ENCODE results near the gene CACNA1B.
"Not testable (repeated sequence)": the region's sequence is repeated elsewhere in the genome, so short reads cannot be mapped to it uniquely, and the experiment has no call there.

The CACNA1B gene

DNA sequence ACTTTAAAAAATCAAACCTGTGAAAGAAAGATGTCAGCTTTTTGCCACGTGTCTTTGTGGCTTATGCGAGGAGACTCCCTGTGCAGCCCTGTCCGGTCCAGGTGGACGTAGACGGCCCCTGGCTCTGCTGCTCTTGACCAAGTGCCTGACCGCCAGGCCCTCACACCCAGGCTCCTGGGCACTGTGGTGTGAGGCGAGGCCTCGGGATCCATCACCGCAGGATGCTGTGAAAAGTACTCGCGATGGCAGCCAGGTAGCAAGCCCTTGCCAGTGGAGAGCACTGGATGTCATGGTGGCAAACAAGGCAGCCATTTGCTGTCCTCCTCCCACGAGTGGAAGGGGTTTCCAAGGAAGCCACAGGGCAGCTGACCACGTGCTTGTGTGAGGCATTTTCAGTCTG lies 245.1 kb downstream of the CACNA1B start:
- FAIRE-seq = no peak
- DNase-seq (ENCODE audit: insufficient read length, low spot score) = no peak

DNA sequence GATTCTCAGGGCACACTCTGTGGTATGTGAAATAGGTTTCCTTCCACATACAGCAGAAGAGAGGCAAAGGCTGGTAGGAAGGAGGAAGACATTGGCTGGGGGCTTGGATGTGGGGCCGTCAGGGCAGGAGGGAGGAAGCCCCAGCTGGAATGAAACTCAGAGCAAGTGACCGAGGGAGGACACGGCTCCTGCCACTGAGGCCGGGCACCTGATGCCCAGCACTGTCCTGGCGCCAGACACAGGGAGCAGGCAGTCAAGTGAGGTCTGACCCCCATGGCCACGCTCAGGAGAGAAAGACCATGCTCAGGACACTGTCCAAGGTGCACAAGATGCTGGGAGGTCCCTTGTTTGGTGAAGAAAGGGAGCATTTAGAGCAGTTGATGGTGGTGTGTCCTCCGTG lies 245.5 kb downstream of the CACNA1B start:
- no peak for DNase-seq (ENCODE audit: insufficient read length, low spot score)
- FAIRE-seq = no peak

DNA sequence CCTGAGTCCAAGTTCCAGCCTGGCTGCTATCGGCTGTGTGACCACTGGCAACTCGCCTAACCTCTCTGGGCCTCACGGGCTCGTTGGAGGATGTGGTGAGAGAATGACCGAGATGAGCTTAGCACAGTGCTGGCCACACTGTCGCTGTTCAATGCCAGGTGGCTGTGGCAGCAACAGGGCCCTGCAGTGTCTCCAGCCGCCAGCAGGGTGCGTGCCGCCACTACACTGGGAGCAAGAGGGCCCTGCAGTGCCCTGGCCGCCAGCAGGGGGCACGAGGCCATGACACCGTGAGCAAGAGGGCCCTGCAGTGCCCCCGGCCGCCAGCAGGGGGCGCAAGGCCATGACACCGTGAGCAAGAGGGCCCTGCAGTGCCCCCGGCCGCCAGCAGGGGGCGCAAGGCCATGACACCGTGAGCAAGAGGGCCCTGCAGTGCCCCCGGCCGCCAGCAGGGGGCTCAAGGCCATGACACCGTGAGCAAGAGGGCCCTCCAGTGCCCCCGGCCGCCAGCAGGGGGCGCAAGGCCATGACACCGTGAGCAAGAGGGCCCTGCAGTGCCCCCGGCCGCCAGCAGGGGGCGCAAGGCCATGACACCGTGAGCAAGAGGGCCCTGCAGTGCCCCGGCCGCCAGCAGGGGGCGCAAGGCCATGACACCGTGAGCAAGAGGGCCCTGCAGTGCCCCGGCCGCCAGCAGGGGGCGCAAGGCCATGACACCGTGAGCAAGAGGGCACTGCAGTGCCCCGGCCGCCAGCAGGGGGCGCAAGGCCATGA lies 248.7 kb downstream of the CACNA1B start:
- DNase-seq (ENCODE audit: insufficient read length, low spot score); FAIRE-seq: not testable (repeated sequence)

DNA sequence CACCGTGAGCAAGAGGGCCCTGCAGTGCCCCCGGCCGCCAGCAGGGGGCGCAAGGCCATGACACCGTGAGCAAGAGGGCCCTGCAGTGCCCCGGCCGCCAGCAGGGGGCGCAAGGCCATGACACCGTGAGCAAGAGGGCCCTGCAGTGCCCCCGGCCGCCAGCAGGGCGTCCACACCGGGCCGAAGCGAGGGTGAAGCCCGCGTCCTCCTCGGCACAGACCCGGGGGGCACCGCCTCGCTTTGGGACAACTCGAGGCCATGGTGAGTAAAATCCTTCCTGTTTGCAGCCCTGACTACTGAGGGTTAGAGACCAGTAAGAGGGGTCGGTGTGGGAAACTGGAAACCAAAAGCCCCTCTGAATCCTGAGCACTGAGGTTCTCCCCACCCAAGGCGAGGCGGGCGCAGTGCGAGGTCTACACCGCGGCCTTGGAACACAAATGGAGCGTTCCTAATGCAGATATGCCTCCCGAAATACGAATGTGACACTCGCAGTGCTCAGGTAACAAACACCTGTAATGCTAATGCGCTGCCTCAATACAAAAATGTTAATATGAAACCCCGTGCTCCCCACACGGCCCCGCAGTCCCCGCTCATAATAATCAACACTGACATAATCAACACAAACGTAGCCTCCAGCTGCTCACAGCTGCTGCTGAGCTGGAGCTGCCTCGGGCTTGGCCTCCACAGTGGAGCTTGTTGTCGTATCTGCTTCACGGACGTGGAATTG lies 249.4 kb downstream of the CACNA1B start:
- not testable (repeated sequence) for DNase-seq (ENCODE audit: insufficient read length, low spot score); FAIRE-seq

DNA sequence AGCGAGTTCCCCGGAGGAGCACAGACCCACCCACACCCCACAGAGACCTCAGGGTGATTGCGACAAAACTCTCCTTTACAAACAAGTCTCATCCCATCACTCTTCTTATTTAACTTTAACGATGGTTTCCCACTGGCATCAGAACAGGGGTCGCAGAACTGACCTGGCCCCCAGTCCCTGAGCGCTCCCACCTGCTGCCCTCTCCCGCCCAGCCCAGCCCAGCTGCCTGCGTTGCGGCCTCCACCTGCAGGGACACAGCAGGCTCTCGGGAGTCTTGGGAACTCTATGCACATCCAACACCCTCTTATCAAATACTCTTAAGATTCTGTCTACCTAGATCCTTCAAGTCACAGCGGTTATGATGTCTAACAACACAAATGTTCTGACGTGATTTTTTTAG lies 250.4 kb downstream of the CACNA1B start:
- DNase-seq (ENCODE audit: insufficient read length, low spot score); FAIRE-seq: not testable (repeated sequence)

DNA sequence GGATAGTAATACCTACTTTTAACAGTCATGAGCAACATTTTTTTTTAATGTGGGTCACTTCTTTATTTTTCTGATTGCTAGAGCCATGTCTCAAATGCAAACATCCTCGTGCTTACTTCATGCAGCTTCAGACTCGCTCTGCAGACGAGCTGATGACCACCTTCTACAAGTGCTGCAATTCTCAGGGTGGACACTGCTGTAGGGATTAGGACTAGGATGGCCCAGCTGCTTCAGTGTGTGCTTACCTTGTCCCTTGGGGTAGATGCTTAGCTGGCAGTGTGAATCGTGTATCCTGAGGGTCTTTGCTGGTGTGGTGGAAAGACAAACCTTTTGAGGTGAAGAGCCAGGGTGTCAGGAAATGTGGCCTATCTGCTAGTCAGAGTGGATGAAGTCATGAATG lies 251.7 kb downstream of the CACNA1B start:
- not testable (repeated sequence) for DNase-seq (ENCODE audit: insufficient read length, low spot score); FAIRE-seq

DNA sequence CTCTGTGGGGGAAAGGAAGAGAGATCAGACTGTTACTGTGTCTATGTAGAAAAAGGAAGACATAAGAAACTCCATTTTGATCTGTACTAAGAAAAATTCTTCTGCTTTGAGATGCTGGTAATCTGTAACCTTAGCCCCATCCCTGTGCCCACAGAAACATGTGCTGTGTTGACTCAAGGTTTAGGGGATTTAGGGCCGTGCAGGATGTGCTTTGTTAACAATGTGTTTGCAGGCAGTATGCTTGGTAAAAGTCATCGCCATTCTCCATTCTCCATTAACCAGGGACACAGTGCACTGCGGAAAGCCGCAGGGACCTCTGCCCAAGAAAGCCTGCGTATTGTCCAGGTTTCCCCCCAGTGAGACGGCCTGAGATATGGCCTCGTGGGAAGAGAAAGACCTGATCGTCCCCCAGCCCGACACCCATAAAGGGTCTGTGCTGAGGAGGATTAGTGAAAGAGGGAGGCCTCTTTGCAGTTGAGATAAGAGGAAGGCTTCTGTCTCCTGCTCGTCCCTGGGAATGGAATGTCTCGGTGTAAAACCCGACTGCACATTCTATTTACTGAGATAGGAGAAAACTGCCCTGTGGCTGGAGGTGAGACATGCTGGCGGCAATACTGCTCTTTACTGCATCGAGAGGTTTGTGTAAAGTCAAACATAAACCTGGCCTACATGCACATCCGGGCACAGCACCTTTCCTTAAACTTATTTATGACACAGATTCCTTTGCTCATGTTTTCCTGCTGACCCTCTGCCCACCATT lies 255.5 kb downstream of the CACNA1B start:
- DNase-seq (ENCODE audit: insufficient read length, low spot score); FAIRE-seq: not testable (repeated sequence)

DNA sequence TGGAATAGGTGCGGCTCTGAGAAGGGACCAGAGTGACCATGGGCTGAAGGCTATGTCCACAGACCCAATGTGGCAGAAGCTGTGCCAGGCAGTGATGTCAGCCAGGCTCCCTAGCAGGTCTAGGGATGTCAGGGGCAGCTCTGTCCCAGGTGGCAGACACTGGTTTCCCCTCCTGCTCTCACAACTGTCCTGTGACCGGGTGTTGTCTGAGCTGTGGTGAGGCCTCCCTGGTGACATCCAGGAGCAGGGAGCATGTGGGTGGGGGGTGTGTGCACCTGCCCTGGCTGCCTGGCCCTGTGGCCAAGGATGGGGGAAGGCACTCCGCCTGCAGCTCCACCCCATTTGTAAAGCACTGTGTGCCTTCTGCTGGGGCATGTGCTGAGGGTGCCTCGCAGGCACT lies 257.0 kb downstream of the CACNA1B start:
- FAIRE-seq; DNase-seq (ENCODE audit: insufficient read length, low spot score): not testable (repeated sequence)

DNA sequence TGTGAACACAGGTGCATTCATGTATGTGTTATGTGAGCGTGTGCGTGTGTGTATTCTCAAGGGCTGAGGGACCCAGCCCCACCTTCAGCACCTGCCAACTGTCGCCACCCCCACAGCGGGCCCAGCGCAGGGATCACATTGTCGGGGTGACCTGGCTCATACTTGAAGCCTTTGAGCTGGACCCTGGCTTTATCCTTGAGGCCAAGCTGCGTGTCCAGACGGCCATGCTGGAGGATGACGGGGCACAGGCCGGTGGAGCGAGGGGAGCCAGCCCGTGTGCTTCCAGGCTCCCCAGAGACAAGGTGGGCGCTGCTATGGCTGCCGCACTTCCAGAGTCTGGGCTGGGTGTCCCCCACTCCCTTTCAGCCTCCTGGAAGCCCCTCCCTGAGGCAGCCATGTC lies 261.5 kb downstream of the CACNA1B start:
- DNase-seq (ENCODE audit: insufficient read length, low spot score); FAIRE-seq: not testable (repeated sequence)

DNA sequence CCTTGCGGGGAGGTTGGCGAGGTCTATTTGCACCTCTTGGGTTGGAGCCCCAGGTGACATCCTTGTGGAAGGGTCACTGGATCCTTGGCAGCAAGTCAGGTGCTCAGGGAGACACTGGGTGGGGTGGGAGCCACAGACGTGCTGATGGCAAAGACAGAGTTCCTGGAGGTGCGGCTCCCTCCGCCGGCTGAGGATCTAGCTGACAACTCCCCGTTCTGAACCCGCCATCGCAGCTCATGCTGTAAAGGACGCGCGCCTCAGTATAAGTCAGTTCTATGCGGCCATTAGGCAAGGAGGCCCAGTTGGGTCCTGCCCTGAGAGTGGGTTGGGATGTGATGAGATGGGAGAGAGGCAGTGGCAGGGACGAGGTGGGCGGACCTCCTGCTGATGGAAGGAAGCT lies 263.4 kb downstream of the CACNA1B start:
- DNase-seq (ENCODE audit: insufficient read length, low spot score); FAIRE-seq: not testable (repeated sequence)

DNA sequence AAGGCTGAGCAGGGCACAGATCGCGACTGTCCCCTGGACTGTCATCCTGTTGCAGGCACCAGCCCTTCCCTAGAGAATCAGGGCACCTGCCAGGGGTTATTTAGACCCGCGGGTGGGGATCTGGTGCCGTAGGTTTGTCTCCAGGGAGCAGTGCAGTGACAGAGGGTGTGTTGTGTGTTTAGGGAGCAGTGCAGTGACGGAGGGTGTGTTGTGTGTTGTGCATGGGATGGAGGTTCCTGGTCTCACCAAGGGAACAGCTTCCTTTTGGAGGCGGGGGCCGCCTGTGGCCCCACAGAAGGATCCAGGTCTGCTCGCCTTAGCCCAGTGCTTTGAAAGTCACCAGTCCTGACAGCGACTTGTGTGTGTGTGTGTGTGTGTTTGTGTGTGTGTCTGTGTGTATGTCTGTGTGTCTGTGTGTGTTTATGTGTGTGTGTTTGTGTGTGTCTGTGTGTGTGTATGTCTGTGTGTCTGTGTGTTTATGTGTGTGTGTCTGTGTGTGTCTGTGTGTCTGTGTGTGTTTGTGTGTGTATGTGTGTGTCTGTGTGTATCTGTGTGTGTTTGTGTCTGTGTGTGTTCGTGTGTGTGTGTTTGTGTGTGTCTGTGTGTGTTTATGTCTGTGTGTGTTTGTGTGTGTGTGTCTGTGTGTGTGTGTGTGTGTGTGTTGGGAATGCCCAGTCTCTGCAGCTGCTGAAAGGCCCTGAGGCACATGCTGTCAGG lies 265.1 kb downstream of the CACNA1B start:
- DNase-seq (ENCODE audit: insufficient read length, low spot score); FAIRE-seq: not testable (repeated sequence)

DNA sequence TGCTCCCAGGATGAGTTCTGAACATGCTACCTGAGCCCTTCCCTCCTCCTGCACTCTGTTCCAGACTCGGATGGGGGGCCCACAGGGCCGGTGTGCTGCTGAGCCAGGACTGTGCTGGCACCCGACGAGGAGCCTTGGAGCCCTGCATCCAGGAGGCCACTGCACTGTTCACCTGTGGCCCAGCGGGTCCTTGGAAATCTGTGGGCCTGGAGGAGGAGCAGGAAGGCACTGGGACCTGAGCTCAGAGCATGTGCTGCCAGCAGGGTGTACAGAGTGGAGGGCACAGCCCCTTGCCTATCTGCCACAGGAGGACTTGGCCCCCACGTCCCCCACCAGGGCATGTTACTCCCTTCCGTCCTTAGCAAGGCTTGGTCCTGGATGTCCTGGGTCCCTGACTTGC lies 265.9 kb downstream of the CACNA1B start:
- DNase-seq (ENCODE audit: insufficient read length, low spot score); FAIRE-seq: not testable (repeated sequence)

DNA sequence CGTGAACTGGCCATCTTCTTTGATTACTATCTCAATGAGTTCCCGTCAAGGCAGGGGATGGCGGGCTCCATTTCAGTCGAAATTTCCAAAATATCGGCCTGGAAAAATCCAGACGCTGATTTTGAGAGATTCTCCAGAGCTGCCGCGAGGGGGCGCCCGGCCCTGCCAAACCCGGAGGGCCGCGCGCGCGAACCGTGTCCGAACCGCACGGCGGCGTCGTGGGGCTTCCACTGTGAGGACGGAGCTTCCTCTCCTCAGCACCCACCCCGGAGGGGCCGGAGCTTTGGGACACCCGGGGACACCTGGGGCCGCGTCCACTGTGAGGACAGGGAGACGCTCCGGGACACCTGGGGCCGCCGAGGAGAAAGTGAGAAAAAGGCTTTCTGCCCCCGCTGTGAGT lies 270.0 kb downstream of the CACNA1B start:
- not testable (repeated sequence) for FAIRE-seq; DNase-seq (ENCODE audit: insufficient read length, low spot score)

DNA sequence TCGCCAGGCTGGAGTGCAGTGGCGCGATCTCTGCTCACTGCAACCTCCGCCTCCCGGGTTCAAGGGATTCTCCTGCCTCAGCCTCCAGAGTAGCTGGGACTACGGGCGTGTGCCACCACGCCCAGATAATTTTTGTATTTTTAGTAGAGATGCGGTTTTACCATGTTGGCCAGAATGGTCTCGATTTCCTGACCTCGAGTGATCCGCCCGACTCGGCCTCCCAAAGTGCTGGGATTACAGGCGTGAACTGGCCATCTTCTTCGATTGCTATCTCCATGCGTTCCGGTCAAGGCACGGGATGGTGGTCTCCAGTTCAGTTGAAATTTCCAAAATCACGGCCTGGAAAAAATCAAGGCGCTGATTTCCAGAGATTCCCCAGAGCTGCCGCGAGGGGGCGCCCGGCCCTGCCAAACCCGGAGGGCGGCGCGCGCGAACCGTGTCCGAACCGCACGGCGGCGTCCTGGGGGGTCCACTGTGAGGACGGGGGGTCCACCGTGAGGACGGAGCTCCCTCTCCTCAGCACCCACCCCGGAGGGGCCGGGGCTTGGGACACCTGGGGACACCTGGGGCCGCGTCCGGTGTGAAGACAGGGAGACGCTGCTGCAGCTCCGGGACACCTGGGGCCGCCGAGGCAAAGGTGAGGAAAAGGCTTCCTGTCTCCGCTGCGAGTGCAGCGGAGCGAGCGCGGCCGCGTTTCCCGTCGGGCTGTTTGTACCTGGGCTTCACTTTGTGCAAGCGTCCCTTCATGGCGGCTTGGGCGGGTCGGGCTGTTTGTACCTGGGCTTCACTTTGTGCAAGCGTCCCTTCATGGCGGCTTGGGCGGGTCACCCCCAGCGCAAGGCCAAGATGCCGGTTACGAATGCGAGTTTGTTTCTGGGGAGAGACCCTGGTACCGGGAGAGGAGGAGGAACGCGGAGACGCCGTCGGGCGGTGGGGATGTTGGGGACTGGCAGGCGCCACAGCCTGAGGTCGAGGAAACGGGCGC lies 272.4 kb downstream of the CACNA1B start:
- DNase-seq (ENCODE audit: insufficient read length, low spot score); FAIRE-seq: not testable (repeated sequence)

DNA sequence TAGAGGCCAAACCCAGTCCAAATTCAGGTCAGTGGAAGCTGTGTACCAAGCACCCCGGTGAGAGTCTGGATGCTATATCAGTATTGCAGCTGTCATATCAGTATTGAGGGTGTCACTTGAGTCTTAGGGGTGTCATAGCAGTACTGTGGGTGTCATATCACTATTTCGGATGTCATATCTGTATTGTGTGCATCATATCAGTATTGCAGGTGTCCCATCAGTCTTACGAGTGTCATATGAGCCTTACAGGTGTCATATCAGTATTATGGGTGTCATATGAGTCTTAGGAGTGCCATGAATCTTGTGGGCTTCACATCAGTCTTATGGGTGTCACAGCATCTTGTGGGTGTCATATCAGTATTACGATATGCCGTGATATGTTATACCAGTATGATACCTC lies 278.2 kb downstream of the CACNA1B start:
- not testable (repeated sequence) for DNase-seq (ENCODE audit: insufficient read length, low spot score); FAIRE-seq

DNA sequence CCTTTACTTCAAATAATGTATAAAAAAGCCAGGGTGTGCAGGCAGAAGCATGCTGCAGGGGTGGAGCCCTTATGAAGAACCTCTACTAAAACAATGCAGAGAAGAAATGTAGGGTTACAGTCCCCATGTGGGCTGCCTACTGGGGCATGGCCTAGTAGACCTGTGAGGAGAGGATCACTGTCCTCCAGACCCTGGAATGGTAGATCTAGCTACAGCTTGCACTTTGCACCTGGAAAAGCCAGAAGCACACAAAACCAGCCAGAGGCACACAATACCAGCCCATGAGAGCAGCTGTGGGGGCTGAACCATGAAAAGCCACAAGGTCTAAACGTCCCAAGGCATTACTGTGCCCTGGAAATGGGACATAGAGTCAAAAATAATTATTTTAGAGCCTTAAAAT lies 289.2 kb downstream of the CACNA1B start:
- DNase-seq (ENCODE audit: insufficient read length, low spot score); FAIRE-seq: not testable (repeated sequence)
